KOPT-K1 (cell line): ENCODE results near the gene RAD51B.
A peak's percentile ranks its signal among the peaks of the same experiment; 100 is the strongest.

Source experiments
- H3K27ac ChIP-seq: fragments of 200-600 bp; sonication (generic); 2 replicates; pipeline ENCODE4 v1.5.1; 2016; ENCODE audit warnings: antibody characterized with exemption, mild to moderate bottlenecking, low read depth, low read length; ENCODE audit not compliant: poor library complexity, severe bottlenecking
- H3K36me3 ChIP-seq: fragments of 200-600 bp; sonication (generic); 2 replicates; pipeline ENCODE4 v1.5.1; 2017; ENCODE audit warnings: antibody characterized with exemption, mild to moderate bottlenecking, low read length, moderate library complexity; ENCODE audit not compliant: insufficient read depth
- H3K9me3 ChIP-seq: fragments of 200-600 bp; sonication (generic); 2 replicates; pipeline ENCODE4 v1.5.1; 2017; ENCODE audit warnings: antibody characterized with exemption, low read length, mild to moderate bottlenecking; ENCODE audit not compliant: insufficient read depth, poor library complexity, severe bottlenecking

Gene RAD51B

GRCh38 chr14:67911562-67911961 is 92.0 kb downstream of the RAD51B start:
- H3K27ac ChIP-seq, result no peak overlapping the region
- H3K9me3 ChIP-seq, result no peaks in the 10 kb centered on the region
- H3K36me3 ChIP-seq, result no peaks in the 10 kb centered on the region

GRCh38 chr14:67916430-67916829 is 96.9 kb downstream of the RAD51B start:
- Histone ChIP-seq H3K27ac (no peak overlapping the region), H3K36me3 (no peaks in the 10 kb centered on the region), H3K9me3 (no peaks in the 10 kb centered on the region)

GRCh38 chr14:67917006-67917405 is 97.4 kb downstream of the RAD51B start:
- no peak overlapping the region for H3K27ac ChIP-seq
- H3K36me3 ChIP-seq, result no peaks in the 10 kb centered on the region
- H3K9me3 ChIP-seq, result no peaks in the 10 kb centered on the region

- Histone ChIP-seq H3K9me3 (no peaks in the 10 kb centered on the region), H3K36me3 (no peaks in the 10 kb centered on the region), H3K27ac (no peak overlapping the region)
These were observed 99.3 kb downstream of the RAD51B start for GRCh38 chr14:67918838-67919237.

- Histone ChIP-seq H3K9me3 (no peaks in the 10 kb centered on the region), H3K27ac (no peak overlapping the region), H3K36me3 (no peaks in the 10 kb centered on the region)
These were observed 99.9 kb downstream of the RAD51B start for GRCh38 chr14:67919259-67920032.

GRCh38 chr14:67926821-67927220 is 107.2 kb downstream of the RAD51B start:
- Histone ChIP-seq H3K27ac (no peak overlapping the region), H3K9me3 (peaks cover 20% of the 10 kb centered on the region), H3K36me3 (no peaks in the 10 kb centered on the region)

GRCh38 chr14:67927244-67927643 is 107.7 kb downstream of the RAD51B start:
- Histone ChIP-seq H3K36me3 (no peaks in the 10 kb centered on the region), H3K9me3 (peaks cover 20% of the 10 kb centered on the region), H3K27ac (no peak overlapping the region)

- Histone ChIP-seq H3K36me3 (no peaks in the 10 kb centered on the region), H3K9me3 (peaks cover 20% of the 10 kb centered on the region), H3K27ac (no peak overlapping the region)
These were observed 108.8 kb downstream of the RAD51B start for GRCh38 chr14:67928375-67928774.

- Histone ChIP-seq H3K9me3 (peaks cover 15% of the 10 kb centered on the region), H3K27ac (peak overlapping the region; percentile 4), H3K36me3 (no peaks in the 10 kb centered on the region)
These were observed 113.2 kb downstream of the RAD51B start for GRCh38 chr14:67932708-67933246.

GRCh38 chr14:67933266-67933665 is 113.7 kb downstream of the RAD51B start:
- peak overlapping the region; percentile 4 for H3K27ac ChIP-seq
- no peaks in the 10 kb centered on the region for H3K36me3 ChIP-seq
- peaks cover 15% of the 10 kb centered on the region for H3K9me3 ChIP-seq

- Histone ChIP-seq H3K36me3 (no peaks in the 10 kb centered on the region), H3K9me3 (peaks cover 15% of the 10 kb centered on the region), H3K27ac (peak overlapping the region; percentile 4)
These were observed 114.5 kb downstream of the RAD51B start for GRCh38 chr14:67934087-67934486.

- Histone ChIP-seq H3K27ac (no peak overlapping the region), H3K36me3 (no peaks in the 10 kb centered on the region), H3K9me3 (peaks cover 11% of the 10 kb centered on the region)
These were observed 115.3 kb downstream of the RAD51B start for GRCh38 chr14:67934862-67935261.

- Histone ChIP-seq H3K27ac (no peak overlapping the region), H3K36me3 (no peaks in the 10 kb centered on the region), H3K9me3 (peaks cover 6% of the 10 kb centered on the region)
These were observed 115.8 kb downstream of the RAD51B start for GRCh38 chr14:67935371-67935770.

- H3K36me3 ChIP-seq, result no peaks in the 10 kb centered on the region
- H3K9me3 ChIP-seq, result no peaks in the 10 kb centered on the region
- no peak overlapping the region for H3K27ac ChIP-seq
These were observed 118.5 kb downstream of the RAD51B start for GRCh38 chr14:67938071-67938470.

- H3K27ac ChIP-seq, result no peak overlapping the region
- no peaks in the 10 kb centered on the region for H3K9me3 ChIP-seq
- H3K36me3 ChIP-seq, result no peaks in the 10 kb centered on the region
These were observed 121.2 kb downstream of the RAD51B start for GRCh38 chr14:67940486-67941455.
